GM18873 (cell line): ENCODE measurements around the gene OPN4.

ENCODE experiments used
- ATAC-seq: cut with Tn5 transposase; IDR thresholded peaks from one replicate; pipeline ENCODE4 v1.9.1; 2021; ENCODE audit warnings: mild to moderate bottlenecking, moderate library complexity, moderate number of reproducible peaks; ENCODE audit not compliant: unreplicated experiment, low FRiP score

OPN4 gene

DNA sequence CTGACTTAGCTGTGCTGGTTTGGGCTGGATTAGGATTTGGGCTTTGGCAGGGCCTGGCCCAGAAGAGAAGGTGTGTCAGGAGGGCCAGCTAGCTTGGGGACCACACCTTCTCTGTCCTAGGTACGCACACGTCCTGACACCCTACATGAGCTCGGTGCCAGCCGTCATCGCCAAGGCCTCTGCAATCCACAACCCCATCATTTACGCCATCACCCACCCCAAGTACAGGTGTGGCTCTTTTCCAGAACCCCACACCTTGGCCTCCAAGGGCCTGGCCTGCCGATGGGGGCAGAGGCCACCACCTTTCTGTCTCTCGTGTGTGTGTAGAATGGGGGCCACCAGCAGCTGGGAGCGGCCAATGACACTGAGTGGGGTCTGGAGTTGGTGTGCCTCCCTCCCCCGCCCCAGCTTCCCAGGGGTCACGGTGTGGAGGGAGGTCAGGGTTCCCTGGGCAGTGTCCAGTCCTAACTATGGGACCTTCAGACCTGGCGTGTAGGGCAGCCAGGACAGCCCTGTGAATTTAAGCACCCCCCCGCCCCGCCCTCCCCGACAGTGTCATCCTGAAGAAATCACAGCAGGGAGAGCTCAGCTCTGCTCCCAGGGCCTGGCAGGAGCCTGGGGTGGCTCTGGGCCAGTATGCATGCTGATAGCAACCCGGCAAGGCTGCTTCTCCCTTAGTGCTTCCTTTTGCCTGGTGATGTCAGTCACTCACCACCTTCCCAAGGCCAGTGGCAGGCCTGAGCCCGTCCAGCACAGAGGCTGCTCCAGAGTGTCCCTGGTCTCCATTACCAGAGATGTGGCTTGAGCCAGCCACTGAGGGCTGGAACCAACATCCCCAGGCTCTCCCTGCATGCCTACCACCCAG is 7.0 kb downstream of the OPN4 start:
- ATAC-seq: no peak

GRCh38 chr10:86662186-86663045 is 8.1 kb downstream of the OPN4 start:
- no peak for ATAC-seq

- no peak for ATAC-seq
Measured at GRCh38 chr10:86663046-86663345, 8.6 kb downstream of the OPN4 start.

GRCh38 chr10:86663576-86664339 is 9.4 kb downstream of the OPN4 start:
- no peak for ATAC-seq

- ATAC-seq: no peak
Measured at GRCh38 chr10:86664341-86665217, 10.2 kb downstream of the OPN4 start.

GRCh38 chr10:86665218-86665607 is 10.9 kb downstream of the OPN4 start:
- no peak for ATAC-seq

DNA sequence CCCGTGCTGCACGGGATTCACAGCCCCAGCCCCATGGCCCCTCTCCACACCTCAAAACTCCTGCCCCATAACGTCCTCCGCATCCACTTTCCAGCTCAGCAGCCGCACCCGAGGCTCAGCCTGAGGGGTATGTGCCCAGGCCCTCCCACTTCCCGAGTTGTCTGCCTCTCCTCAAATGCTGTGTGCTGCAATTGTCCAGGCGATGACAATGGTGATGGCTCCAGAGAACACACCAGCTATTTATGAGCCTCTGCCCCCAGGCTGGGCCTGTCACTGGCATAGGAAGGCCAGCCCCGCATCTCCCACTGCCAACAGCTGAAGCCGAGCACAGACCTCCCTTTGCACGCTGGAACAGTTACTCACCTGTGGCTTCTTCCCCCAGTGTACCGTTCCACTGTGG is 11.5 kb downstream of the OPN4 start:
- ATAC-seq: no peak

- no peak for ATAC-seq
Measured at GRCh38 chr10:86666538-86666937, 12.2 kb downstream of the OPN4 start.

DNA sequence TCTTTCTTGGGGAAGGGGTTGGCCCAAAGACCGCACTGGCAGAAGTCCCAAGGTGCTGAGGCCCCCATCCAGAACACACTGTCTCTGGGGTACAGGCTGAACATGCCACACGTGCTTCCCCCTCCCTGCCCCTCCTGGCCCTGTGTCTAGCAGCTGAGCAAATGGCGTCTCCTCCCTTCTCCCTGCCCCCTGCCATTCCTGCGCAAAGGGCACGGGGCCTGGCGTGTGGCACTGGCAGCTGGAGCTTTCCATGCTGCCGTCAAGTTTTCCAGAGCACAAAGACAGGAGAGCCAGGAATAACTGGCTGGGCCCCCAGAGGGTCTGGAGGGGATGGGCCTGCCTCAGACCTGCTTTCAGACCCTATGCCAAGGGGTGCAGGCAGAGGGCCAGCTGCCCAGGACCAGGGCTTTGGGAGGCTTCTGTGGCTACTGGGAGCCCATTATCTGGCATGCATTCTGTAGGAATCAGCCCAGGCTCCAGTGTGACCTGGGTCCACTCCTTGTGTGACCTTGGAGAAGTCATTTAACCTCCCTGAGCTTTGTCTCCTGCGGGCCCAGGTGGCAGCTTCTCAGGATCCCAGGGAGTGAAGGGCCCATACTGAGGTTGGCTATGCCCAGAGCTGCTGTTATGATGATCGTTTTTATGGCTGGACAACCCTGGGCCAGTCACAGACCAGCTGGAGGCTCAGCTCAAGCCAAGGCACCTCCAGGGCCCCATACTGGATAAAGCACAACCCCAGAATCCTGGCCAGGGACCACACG is 13.3 kb downstream of the OPN4 start:
- no peak for ATAC-seq

- ATAC-seq: no peak
Measured at GRCh38 chr10:86668297-86669165, 14.2 kb downstream of the OPN4 start, which contains the start of gene LDB3. Gene LDB3 (plus strand): TSS chr10:86668511. CDS start chr10:86668692, 181 bp downstream.

- ATAC-seq: no peak
Measured at GRCh38 chr10:86670290-86670811, 16.0 kb downstream of the OPN4 start.

DNA sequence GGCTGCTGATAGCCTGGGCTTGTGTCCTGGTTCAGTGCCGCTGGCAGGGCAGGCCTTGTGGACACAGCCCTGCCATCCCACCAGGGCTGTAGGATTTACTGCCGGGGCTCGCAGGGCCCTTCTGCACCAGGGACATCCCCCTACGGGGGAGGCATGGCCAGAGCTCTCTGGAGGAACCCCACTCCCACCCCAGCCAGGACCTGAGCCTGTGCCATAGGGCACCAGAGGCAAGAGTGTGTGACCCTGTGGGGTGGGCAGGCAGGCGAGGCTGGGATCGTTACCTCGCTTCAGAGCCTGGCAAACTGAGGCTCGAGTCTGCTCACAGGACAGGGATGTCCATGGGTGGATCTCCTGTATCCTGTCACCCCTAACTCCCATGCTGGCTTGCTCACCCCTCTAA is 16.5 kb downstream of the OPN4 start:
- ATAC-seq: no peak

DNA sequence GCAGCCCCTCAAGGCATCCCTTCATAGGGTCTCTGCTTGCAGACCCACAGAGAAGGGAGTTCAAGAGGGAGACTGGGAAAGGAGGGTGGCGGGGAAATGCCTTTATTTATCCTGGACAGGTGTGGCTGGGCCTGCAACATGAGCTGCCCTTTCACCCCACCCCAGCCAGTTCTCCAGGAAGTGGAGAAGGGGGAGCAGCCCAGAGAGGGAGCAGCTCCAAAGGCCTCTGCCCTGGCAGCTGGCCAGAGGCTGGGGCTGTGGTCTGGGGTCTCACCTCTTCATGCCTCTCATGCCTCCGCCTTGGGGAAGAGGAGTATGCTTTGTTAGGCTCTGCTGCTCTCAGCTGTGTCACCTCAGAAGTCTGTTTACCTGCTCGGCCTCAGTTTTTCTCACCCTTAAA is 17.1 kb downstream of the OPN4 start:
- no peak for ATAC-seq

GRCh38 chr10:86671985-86672710 is 17.8 kb downstream of the OPN4 start:
- ATAC-seq: no peak

DNA sequence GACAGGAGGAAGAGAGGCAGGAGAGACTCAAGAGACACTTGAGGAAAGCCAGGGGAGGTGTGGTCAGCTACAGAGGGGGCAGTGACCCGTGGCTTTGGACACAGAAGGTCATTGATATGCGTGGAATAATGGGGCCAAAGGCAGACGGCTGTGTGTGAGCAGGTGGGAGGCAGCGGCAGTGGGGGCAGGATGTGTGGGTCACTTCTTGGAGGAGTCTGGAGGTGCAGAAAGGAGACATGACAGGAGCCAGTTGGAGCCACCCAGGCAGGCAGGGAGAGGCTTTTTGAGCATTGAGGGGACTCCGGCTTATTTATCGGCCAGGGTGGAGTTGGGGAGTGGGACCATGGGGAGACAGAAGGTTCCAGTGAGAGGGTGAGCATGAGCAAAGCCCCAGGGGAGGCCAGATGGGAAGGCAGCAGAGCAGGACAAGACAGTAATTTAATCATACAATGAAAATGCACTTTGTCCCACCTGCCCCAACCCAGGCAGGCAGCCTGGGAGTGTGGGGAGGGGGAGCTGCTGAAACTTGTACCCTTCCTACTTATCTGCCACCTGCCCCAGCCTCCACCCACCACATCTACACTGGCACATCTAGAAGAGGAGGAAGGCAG is 19.0 kb downstream of the OPN4 start:
- no peak for ATAC-seq

DNA sequence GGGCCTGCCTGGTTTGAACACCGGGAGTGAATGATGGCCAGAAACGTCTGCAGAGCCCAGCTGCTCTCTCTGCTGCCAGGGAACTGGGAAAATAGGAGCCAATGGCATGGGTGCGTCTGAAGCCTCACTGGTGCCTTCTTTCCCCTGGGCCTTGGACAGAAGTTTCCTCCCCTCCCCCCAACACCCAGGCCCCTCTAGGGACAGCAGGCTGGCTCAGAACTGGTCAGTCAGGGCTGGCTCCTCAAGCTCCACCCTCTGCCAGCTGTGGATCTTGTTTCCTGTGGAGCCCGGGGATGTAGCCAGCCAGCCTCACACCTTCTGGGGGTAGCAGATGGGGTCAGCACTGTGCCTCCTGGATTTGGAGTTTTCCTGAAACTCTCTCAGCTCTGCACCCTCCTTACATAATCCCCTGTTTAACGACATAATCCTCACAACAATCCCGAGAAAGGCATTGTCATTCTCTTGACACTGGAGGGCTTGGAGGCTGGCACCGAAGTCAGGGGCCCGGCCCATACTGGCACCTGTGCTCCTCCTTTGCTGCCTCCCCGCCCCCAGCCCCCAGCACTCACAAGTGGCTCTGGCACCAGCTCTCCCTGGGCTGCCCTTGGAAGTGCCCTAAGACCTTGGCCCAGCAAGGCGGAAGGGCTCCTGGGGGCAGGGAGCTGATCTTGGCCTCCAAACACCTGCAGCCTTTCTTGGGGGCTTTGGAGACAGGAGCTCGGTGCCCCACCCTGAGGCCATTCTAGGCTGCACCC is 19.7 kb downstream of the OPN4 start:
- ATAC-seq: no peak
